UCSD-AML1 (cell line): ENCODE data around the gene FBXL16.

Source experiments
- DNase-seq: peaks from one replicate; lab custom pipeline; 2025; ENCODE audit not compliant: unreplicated experiment; lab: John Stamatoyannopoulos, UW

The FBXL16 gene

DNA sequence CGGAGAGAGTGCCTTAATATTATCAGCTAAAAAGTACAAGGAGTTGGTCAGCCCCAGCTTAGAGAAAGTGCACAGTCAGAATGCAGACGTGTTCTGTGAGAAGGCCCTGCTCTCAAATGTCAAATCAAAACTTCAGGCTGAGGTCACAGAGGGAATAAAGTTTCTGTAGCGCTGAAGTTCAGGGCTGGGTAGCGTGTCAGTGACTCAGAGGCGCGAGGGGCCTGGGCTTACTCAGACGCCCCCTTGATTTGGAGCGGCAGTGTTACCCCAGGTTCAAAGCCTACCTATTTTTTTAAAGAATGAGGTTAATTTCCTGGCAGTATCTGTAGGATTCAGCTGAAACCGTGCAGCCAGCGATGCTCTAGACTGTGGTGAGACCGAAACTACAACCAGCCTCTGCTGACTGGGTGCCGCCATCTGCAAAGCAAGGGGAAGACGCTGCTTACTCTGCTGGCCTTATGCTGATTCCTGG, 30.4 kb upstream of the FBXL16 start:
- DNase-seq: no peak

DNA sequence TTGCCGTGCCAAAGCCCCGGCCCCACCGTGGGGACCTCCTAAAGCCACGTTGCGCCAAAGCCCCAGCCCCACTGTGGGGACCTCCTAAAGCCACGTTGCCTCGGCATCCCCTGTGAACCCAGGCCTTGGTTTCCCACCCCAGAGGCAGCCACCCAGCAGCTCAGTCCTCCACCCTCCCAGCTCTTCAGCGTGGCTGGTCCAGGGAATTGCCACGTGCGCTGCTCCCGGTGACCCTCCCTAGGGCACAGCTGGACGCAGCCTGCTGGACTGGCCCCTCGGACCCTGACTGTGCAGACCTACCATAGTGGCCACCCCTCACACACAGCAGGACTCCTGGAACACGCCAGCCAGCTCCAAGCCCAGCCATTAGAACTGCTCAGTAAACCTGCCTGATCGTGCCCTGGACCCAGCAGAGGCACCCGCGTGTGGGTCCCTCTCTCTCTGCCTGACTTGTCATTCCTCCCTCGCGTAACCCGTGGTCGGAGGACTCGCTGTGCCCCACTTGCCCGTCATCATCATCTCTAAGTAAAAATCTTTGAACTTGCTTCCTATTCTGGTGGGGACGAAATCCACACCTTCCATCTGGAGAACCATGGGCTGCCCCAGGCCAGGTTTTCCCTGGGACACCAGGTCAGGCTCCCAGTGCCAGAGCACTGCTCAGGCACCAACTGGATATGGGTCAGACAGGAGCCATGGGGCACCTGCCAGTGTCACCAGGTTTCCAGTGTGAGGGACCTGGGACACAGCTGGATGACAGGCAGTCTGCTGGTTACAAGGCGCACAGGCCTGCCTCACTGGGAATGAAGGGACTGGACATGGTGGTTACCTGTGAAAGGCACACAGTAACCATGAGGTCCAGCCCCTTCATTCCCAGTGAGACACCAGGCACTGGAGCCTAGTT, 29.6 kb upstream of the FBXL16 start:
- no peak for DNase-seq

DNA sequence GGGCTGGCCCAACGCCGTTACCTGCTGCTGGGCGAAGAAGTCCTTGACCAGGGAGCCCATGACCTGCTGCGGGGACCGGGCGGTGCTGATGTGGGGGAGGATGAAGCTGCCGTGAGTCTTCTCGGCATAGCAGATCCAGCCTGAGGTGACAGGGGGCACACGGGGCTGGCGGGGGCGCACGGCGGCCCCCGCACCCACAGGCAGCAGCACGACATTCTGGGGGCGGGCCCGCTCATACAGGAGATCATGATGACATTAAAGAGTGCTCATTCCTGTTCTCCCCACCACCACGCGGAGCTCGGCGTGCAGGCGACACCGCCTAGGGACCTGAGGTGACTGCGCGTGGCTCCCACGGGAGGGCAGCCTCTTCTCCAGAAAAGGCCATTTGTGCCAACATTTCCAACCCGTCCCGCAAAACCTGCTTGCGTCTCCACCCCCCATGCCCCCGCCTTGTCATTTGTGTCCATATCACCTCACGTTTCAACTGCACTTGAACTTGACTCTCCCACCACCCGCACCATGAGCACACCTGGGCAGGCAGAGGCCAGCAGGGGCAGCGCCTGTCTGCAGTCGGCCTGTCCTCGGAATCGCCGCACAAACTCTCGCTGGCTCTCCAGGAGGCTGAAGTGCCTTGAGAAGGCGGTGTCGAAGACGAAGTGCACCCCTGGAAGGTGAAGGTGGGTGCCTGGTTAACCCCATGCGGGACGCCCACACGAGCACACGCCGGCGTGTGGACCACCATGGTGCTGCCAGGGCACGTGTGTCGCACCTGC, 28.8 kb upstream of the FBXL16 start:
- DNase-seq: no peak

DNA sequence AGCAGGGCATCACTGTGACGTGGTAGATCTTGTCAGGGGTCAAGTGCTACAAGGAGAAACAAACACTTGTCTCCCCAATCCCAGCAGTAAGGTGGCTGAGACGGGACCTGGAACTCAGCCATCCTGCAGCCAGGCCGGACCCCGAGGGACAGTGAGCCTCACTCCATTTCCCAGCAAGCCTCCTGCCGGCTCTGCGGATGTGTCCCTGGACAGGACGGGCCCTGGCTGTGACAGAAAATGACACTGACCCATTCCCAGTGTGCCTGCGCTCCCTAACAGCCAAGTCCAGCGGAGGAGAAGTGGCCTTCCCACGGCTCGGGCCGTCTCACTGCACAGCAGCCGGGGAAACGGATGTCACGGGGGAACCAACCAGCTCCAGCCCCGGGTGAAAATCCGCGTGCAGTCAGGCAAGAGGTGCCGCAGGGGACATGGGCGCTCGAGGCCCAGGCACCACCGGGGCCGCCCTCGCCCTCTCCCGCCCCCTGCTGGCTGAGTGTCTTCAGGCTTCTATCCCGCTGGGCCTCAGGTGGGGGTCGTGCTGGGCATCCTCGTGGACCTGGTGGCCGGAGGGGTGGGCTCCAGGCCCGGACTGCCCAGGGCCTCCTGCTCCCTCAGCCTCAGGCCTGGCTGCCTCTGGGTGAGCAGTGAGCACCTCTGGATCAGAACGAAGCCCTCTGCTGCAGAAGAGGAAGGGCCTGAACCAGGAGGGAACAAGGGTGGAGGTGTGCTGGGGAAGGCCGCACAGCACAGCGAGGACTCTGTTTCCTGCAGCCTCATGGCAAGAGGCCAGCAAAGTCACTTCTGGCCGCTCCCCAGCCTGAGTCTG, 28.0 kb upstream of the FBXL16 start:
- DNase-seq: peak; percentile 19

DNA sequence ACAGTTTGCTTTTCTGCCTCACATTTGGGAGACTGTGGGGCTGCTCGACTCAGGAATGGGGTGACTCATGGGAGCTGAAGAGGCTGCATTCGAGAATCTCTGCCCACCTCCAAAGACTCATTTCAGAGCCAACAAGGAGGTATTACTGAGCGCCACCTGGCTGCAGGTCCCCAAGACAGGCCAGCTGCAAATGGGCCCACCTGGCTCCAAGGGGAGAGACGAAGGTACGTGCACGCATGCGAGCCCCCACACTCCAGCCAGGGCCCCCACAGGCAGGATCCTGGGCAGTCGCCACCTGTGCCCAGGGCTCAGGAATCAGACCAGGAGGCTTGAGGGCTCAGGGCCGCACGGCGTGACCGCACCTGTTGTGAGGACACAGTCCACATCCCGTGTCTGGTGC, 27.3 kb upstream of the FBXL16 start:
- no peak for DNase-seq

DNA sequence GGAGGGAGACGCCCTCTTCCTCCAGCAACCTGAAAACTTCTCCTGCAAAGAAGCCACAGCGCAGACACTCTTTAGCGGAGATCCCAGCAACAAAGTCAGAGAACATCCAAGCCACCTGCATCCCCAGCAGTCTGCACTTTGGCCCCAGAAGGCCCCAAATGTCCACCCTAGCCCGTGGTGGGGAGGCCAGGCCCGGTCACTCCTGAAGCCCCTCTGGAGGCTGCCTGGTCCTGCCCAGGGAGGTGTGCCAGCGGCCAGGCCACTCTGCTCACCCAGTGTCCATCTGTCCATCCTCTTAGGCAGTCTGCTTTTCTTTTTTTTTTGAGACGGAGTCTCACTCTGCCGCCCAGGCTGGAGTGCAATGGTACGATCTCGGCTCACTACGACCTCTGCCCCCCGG, 26.7 kb upstream of the FBXL16 start:
- no peak for DNase-seq

DNA sequence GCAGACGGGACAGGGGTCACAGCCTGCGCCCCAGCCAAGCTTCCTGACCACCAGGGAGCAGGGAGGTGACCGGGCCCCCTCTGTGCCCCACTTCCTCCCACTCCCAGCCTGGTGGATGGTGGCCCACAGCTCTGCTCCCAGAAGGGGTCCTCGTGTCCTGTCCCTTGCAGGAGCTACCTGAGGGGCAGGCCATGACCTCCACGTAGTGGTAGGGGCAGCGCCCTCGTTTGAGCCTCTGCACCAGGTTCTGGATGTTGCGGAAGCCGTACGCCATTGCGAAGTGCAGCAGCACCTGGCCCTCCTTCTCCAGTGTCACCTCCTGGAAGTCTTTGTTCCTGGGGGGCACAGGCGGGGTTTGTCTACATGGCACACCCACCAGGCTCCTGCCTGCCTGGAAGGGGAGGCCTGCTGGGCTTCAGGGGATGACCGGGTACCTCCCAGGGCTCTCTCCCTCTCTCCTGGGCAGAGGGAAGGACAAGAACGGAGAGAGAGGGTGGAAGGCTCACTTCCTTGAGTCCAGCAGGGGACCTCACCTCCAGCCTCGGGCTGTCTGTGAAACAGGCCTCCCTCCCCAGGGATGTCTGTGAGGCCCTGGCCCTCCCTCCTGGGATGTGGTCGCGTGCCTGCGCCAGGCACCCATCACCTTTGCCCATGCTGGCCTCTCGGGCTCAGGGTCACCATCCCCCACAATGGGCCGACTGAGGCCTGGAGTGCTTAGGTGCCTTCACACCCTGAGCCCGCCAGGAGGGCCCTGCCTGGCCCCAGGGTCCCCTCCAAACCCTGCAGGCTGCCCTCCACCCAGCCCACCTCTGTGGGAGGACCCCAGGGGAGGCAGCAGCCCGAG, 25.3 kb upstream of the FBXL16 start:
- no peak for DNase-seq

DNA sequence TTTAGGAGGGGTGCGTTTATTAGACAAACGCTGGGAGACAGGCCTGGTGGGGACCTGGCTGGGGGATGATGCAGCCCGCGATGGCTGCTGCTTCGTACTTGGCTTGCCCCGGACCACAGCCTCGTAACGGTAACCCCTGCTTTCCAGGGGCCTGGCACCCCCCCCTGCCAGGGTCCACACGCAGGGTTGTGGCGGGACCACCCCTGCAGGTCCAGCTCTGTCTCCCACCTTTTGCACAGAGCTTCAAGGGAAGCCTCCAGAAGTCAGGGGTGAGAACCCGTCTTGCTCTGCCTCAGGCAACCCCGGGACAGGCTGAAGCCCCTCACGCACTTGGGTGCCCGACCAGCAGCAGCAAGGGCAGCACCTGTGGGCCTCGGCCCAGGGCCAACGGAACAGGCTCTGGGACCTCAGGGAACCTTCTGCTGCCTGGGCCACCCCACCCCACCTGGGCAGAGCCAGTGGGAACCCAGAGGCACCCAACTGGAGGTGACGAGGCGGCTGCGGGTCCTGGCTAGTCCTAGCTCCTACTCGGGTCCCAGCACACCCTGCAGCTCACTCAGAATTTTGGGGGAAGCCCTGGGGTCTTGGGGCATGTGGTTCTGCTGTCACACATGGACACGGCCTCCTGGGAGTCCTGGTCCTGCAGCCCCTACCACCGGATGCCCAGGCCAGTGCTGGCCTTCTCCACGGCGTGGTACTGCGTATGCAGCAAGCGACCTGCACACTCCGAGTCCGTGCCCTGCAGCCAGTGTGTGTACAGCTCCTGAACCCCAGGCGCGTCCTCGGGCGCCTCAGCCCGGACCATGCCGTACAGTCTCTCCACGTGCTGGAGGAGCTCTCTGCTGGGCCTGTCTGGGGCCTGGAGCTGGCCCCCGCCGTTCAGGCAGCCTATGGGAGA, 24.4 kb upstream of the FBXL16 start:
- DNase-seq: no peak

DNA sequence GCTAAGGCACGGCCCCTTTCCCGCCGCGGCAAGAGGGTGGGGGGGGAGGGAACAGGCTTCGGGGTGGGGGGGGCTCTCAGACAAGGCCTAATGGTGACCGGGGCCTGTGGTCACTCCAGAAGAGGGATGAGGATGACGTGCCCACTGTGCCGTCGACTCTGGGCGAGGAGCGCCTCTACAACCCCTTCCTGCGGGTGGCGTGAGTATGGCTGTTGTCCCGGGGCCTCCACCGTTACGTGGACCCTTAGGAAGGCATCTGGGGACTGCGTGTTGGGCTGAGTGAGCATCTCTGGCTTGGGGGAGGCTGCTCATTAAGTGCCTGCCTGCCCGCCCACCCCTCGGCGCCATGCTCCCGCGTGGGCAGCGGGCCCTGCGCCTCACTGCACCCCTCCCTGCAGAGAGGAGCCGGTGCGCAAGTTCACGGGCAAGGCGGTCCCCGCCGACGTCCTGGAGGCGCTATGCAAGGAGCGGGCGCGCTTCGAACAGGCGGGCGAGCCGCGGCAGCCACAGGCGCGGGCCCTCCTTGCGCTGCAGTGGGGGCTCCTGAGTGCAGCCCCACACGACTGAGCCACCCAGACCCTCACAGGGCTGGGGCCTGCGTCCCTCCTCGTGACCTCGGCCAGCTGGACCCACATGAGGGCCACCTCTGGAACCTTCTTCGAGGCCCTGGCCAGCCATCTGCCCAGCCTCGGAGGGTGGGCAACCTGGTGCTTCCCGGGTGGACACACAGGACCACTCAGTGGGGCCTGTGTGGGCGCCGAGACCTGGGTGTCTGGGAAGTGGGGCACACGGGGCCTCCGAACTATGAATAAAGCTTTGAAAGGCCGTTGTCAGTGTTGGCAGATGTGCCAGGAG, 23.5 kb upstream of the FBXL16 start:
- DNase-seq: no peak

DNA sequence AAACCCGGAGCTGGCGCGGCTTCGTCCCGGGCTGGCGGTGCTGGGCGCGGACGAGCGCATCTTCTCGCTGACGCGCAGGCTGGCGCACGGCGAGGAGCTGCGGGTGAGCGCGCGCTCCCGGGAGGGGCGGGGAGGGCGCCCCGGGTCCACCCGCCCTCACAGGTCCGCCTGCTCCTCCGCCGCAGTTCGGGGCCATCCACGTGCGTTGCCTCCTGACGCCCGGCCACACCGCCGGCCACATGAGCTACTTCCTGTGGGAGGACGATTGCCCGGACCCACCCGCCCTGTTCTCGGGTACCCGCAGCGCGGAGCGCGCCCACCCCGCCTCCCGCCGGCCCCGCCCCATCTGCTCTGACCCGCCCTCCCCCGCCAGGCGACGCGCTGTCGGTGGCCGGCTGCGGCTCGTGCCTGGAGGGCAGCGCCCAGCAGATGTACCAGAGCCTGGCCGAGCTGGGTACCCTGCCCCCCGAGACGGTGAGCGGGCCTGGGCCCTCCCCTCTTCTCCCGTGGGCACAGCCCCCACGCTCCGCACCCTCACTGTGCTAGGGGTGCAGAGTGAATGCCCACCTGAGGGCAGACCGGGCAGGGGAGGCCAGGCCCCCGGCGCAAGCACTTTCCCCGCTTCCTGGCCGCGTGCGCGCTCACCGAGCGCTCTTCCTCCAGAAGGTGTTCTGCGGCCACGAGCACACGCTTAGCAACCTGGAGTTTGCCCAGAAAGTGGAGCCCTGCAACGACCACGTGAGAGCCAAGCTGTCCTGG, 22.7 kb upstream of the FBXL16 start:
- peak; percentile 53 for DNase-seq

DNA sequence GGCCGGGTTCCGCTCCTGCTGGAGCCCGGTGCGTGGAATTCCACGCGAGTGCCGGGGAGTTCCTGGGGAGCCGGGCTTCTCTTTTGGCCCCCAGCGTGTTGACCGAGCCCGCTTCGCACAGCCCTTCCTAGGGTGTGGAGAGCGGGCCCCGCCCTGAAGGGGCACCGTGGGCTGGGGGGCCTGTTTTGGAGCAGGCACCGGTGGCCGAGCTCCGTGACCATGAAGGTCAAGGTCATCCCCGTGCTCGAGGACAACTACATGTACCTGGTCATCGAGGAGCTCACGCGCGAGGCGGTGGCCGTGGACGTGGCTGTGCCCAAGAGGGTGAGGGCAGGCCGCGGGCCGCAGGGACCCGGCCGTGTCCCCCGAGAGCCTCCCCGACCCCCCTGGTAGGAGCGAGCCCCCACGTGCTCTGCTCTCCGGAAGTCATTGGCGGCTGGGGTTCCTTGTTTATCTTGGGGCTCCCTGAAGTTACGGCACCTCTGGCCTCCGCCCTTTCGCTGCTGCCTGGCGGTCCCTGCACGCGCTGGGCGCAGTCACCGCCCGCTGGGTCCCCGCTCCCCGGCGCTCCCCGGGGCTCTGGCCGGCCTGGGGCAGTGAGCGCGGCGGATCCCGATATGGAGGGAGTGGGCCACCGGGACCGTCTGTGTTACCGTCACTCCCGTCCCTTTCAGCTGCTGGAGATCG, 21.8 kb upstream of the FBXL16 start:
- DNase-seq: no peak

DNA sequence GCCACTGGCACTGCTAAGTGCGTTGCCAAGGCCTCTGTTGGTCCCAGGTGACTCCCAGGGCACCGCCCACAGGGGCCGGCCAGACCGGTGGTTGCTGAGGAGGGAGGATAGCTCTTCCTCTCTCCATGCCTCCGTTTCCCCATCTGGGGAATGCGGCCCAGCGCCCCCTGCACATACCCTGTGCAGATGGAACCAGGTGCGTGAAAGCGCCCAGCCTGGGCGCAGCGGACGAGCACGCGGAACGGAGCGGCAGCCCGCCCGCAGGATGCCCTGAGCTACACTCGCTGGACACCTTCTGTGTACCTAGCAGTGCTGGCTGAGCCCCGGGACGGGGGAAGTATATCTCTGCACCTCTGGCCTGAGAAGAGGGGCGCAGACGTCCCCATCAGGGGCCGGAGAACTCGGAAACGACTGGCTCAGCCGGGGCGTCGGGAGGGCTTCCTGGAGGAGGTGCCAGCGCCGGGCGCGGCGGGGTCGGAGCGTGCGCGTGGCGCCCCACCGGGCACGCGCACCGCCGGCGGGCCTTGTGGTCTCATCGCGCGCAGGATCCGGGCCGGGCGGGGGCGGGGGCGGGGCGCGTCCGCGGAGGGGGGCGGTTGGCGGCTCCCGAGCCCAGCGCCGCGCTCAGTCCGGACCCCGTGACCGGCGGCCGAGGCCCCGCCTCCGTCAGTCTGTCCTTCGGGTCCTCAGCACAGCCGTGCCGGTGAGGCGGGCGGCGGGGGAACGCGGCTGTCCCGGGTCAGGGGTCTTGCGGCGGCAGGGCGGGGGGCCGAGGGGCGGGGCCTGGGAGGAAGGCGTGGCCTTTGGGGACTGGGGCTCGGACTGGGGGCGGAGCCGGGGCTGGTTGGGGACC, 21.1 kb upstream of the FBXL16 start, which contains the start of the genes CCDC78 and HAGHL:
Gene CCDC78 (minus strand): TSS at position 6 of the 853 bp plus-strand sequence. CDS start 76 bp downstream, outside the sequence.
Gene HAGHL (plus strand): TSS at position 669 of the 853 bp plus-strand sequence. CDS start 404 bp downstream, outside the sequence.
- DNase-seq: peak; percentile 65

DNA sequence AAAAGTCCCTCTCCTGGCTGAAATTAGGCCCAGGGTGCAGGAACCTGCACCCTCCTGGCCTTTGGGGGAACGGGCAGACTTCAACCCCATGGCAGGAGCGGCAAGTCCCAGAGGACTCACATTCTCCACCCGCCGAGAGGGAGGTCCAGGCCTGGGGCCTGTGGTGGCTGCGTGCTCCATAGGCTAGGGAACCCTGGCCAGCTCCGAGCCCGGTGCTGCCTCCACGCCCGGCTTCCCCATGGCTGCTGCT, 20.5 kb upstream of the FBXL16 start:
- no peak for DNase-seq

DNA sequence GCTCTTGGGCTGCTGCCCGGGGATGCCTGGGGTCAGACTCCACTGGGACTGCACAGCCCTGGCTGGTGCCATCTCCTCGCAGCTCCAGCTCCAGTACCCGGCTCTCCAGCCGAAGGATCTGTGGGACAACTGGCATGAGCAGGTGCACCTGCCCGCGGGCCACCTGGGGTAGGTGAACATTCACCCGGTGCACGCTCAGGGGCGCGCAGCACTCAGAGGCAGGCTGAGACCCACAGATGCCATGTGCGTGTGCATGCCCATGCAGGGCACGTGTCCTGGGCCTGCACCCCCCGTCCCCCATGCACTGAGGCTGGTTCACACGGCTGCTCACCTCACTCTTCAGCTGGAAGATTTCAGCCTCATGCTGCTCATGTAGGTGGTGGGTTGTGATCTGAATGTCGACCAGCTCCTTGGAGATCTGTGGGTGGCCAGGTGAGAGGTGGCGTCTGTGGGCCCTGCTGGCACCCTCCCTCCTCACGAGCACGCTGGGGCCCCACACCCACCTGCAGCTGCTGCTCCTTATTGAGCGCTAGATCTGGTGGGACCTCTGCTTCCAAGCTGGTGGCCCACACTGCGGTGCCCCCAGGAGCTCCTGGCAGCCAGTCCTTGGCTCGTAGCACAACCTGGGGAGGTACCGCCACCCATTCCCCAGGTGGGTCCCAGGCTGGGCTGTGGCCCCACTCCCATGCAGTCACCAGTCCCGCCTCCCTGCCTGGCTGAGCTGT, 20.0 kb upstream of the FBXL16 start:
- no peak for DNase-seq

DNA sequence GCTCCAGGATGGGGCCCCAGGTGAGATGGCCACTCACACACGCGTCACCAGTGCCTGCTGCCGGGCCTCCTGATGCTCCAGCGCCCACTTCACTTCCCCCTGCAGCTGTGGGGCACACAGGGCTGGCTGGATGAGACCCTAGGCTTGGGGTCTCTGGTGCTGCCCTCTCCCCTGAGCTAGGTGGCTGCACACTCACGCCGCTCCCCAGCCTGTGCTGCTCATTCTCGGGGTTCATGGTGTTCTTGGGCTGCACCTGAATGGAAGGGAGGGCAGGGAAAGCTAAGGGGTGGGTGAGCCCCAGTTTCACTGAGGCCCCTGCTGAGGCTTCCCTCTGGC, 19.4 kb upstream of the FBXL16 start:
- DNase-seq: no peak
